GM23338 (cell line): Measurements from ENCODE around the gene TMSB15A. TPM values are rescaled to one million over a fixed set of nuclear protein-coding genes. Genes with fewer than 3 reads are reported as not detected.
A peak's percentile ranks its signal among the peaks of the same experiment; 100 is the strongest.

Experiments
- ATAC-seq: fragments of 200-7000 bp; cut with Tn5 transposase; 3 replicates; pipeline ENCODE4 v1.9.1; 2020
- DNase-seq: peaks from one replicate; pipeline ENCODE4 v3.0.0-alpha.2; 2015; ENCODE audit warnings: low spot score
- H2AFZ ChIP-seq: fragments of 200-600 bp; sonication (generic); 2 replicates; pipeline ENCODE4 v1.8.0; 2016; ENCODE audit warnings: antibody characterized with exemption, mild to moderate bottlenecking, moderate library complexity
- H3F3A ChIP-seq: fragments of 200-600 bp; sonication (generic); replicated peaks from 2 replicates; pipeline ENCODE4 v1.8.0; 2017; ENCODE audit warnings: antibody characterized with exemption, mixed run types, low read depth
- H3K27ac ChIP-seq: fragments of 200-600 bp; sonication (generic); 2 replicates; pipeline ENCODE4 v1.6.1; 2016; ENCODE audit warnings: low read depth
- H3K27me3 ChIP-seq: fragments of 200-600 bp; sonication (generic); 2 replicates; pipeline ENCODE4 v1.8.0; 2016; ENCODE audit warnings: mild to moderate bottlenecking, mixed run types, moderate library complexity; ENCODE audit not compliant: insufficient read depth
- H3K36me3 ChIP-seq: fragments of 200-600 bp; sonication (generic); 2 replicates; pipeline ENCODE4 v1.8.0; 2016; ENCODE audit warnings: mild to moderate bottlenecking; ENCODE audit not compliant: insufficient read depth
- H3K4me1 ChIP-seq: fragments of 200-600 bp; sonication (generic); 2 replicates; pipeline ENCODE4 v1.8.0; 2016; ENCODE audit warnings: mild to moderate bottlenecking, moderate library complexity; ENCODE audit not compliant: insufficient read depth
- H3K4me2 ChIP-seq: fragments of 200-600 bp; sonication (generic); 2 replicates; pipeline ENCODE4 v1.7.1; 2017; ENCODE audit warnings: mixed run types
- H3K4me3 ChIP-seq: fragments of 200-600 bp; sonication (generic); 2 replicates; pipeline ENCODE4 v1.6.1; 2016; ENCODE audit warnings: mixed run types
- H3K79me2 ChIP-seq: fragments of 200-600 bp; sonication (generic); replicated peaks from 2 replicates; pipeline ENCODE4 v1.8.0; 2017; ENCODE audit warnings: mild to moderate bottlenecking; ENCODE audit not compliant: insufficient read depth
- H3K9me2 ChIP-seq: fragments of 200-600 bp; sonication (generic); 2 replicates; pipeline ENCODE4 v1.8.0; 2017; ENCODE audit not compliant: insufficient read depth
- H4K20me1 ChIP-seq: fragments of 200-600 bp; sonication (generic); replicated peaks from 2 replicates; pipeline ENCODE4 v1.8.0; 2017; ENCODE audit warnings: mild to moderate bottlenecking; ENCODE audit not compliant: insufficient read depth
- H3K27ac Mint-ChIP-seq: 2 replicates; pipeline ENCODE4 v1.8.0; 2020; ENCODE audit warnings: inconsistent platforms, mild to moderate bottlenecking, moderate library complexity, mixed read lengths
- H3K27me3 Mint-ChIP-seq: 3 replicates; pipeline ENCODE4 v1.8.0; 2022; ENCODE audit warnings: low read depth, mild to moderate bottlenecking, moderate library complexity, mixed read lengths, inconsistent platforms; ENCODE audit not compliant: insufficient read depth, poor library complexity
- H3K36me3 Mint-ChIP-seq: 3 replicates; pipeline ENCODE4 v1.8.0; 2021; ENCODE audit warnings: low read depth, mild to moderate bottlenecking, inconsistent platforms, moderate library complexity, mixed read lengths
- H3K4me1 Mint-ChIP-seq: 3 replicates; pipeline ENCODE4 v1.8.0; 2020; ENCODE audit warnings: mild to moderate bottlenecking, inconsistent platforms, mixed read lengths
- H3K4me3 Mint-ChIP-seq: 3 replicates; pipeline ENCODE4 v1.8.0; 2021; ENCODE audit warnings: moderate library complexity, mild to moderate bottlenecking, inconsistent platforms, mixed read lengths
- H3K9me3 Mint-ChIP-seq: 3 replicates; pipeline ENCODE4 v1.8.0; 2020; ENCODE audit warnings: moderate library complexity, mild to moderate bottlenecking, inconsistent platforms, mixed read lengths
- CREB1 ChIP-seq: fragments of 250-450 bp; sonication (Bioruptor Pico); IDR thresholded peaks from 2 replicates; pipeline ENCODE4 v1.5.0; 2020; ENCODE audit warnings: low read depth, mild to moderate bottlenecking, moderate library complexity
- EZH2 ChIP-seq: fragments of 200-600 bp; sonication (generic); IDR thresholded peaks from one replicate; pipeline ENCODE4 v1.8.0; 2017; ENCODE audit warnings: antibody characterized with exemption, mild to moderate bottlenecking, low read depth; ENCODE audit not compliant: unreplicated experiment
- EZH2phosphoT487 ChIP-seq: fragments of 200-600 bp; sonication (generic); IDR thresholded peaks from one replicate; pipeline ENCODE4 v1.8.1; 2018; ENCODE audit warnings: antibody characterized with exemption; ENCODE audit not compliant: unreplicated experiment
- NANOG ChIP-seq: IDR thresholded peaks from 2 replicates; pipeline ENCODE4 v1.6.1; 2016; ENCODE audit warnings: antibody characterized with exemption, borderline replicate concordance
- POLR2AphosphoS5 ChIP-seq: IDR thresholded peaks from 2 replicates; pipeline ENCODE4 v1.6.1; 2016; ENCODE audit warnings: antibody characterized with exemption, low read depth
- STAT1 ChIP-seq: IDR thresholded peaks from one replicate; pipeline ENCODE4 v1.6.1; 2016; ENCODE audit warnings: antibody characterized with exemption; ENCODE audit not compliant: unreplicated experiment
- ZNF114 ChIP-seq: fragments of 250-450 bp; sonication (Bioruptor Pico); IDR thresholded peaks from 2 replicates; pipeline ENCODE4 v1.5.0; 2020; ENCODE audit warnings: mild to moderate bottlenecking, moderate library complexity
- ZNF331 ChIP-seq: fragments of 250-450 bp; sonication (Bioruptor Pico); IDR thresholded peaks from 2 replicates; pipeline ENCODE4 v1.5.0; 2020; ENCODE audit warnings: low read depth, mild to moderate bottlenecking, moderate library complexity
- polyA plus RNA-seq: library from polyadenylated mRNA; unstranded; fragments of >200 nt; fragmentation: Nextera tagmentation; extraction: Ambion mirVana; gene quantifications from 2 replicates; pipeline ENCODE4 v1.2.1, GENCODE V29; 2016
- total RNA-seq: library from RNA; depleted of rRNA; stranded (reverse); fragments of >200 nt; shearing (Covaris generic); gene quantifications from 2 replicates; pipeline ENCODE4 v1.2.3, GENCODE V29; 2014
- TF ChIP-seq, protein P1 (sequence below), 2 experiments: fragments of 200-600 bp in 1 of 2; sonication (generic) in 1 of 2; conservative IDR thresholded peaks; 2 replicates each; pipeline versions ENCODE4 v1.5.1 to v1.6.1; 2016 to 2017; ENCODE audit warnings: antibody characterized with exemption in 2 of 2, low read depth in 2 of 2, mild to moderate bottlenecking in 2 of 2, moderate library complexity in 1 of 2
- TF ChIP-seq, protein P2 (sequence below): fragments of 250-450 bp; sonication (Bioruptor Pico); IDR thresholded peaks from 2 replicates; pipeline ENCODE4 v1.5.0; 2020; ENCODE audit warnings: mild to moderate bottlenecking, moderate library complexity
- TF ChIP-seq, protein P3 (sequence below): IDR thresholded peaks from one replicate; pipeline ENCODE4 v1.6.1; 2018; ENCODE audit warnings: antibody characterized with exemption; ENCODE audit not compliant: unreplicated experiment
- TF ChIP-seq, protein P4 (sequence below): IDR thresholded peaks from 2 replicates; pipeline ENCODE4 v1.6.1; 2016; ENCODE audit warnings: antibody characterized with exemption

The TMSB15A gene
- total and polyA plus RNA-seq, 2 experiments from 2014 or later: 81.3 to 230 TPM

DNA sequence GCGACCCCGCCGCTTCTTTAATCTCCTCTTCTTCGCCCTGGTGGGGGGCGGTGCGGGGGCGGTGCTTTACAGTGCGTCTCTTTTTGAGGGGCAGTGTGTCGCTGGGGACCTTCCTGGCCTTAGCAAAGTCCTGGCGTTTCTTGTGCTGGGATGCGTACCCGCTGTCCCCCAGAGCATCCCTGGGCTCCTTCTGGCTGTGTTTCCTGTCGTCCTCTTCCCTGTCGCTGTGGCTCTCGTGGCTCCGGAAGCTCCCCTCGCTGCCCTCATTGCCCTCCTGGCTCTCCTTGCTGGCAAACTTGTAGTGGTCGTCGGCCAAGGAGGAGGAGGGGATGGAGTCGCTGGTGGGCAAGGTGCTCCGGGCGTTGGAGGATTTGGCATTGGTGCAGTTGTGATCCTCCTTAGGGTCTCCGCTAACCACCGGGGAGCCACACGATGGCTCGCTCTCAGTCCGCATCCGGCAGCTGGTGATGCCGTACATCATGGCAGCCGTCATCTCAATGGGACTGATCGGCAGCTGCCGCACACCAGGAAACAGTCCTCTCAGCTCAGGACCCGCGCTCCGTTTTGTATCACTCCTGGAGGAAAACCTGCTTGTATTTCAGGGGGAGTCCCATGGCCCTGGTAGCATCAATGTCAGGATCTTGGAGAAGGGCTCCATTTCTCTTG is 30.4 kb upstream of the TMSB15A start:
- Histone ChIP-seq H3F3A (no peaks in the 10 kb centered on the region), H3K9me2 (no peaks in the 10 kb centered on the region), H3K27ac (no peak overlapping the region), H3K27me3 (peaks cover 14% of the 10 kb centered on the region; the same call in 1 of the 2 replicates), H3K4me2 (no peak overlapping the region), H2AFZ (no peak overlapping the region), H3K4me1 (peaks cover 8% of the 10 kb centered on the region), H3K4me3 (0 out of 2 replicates have a peak overlapping the region, but pooled peaks have one; percentile 28), H3K36me3 (no peaks in the 10 kb centered on the region), H3K79me2 (no peaks in the 10 kb centered on the region), H4K20me1 (no peaks in the 10 kb centered on the region)
- H3K36me3 Mint-ChIP-seq: no peaks in the 10 kb centered on the region
- peaks cover 7% of the 10 kb centered on the region; the same call in 2 of the 3 replicates for H3K4me1 Mint-ChIP-seq
- no peaks in the 10 kb centered on the region for H3K9me3 Mint-ChIP-seq
- H3K4me3 Mint-ChIP-seq: peak overlapping the region; percentile 38; the same call in 1 of the 3 replicates
- no peaks in the 10 kb centered on the region for H3K27me3 Mint-ChIP-seq
- H3K27ac Mint-ChIP-seq: no peak overlapping the region
- TF ChIP-seq ZNF114 (no peak), STAT1 (no peak), ZNF331 (CRISPR knock-in tag) (no peak), POLR2AphosphoS5 (no peak), CREB1 (CRISPR knock-in tag) (no peak), EZH2 (no peak), NANOG (no peak), EZH2phosphoT487 (no peak)
- TF ChIP-seq, protein P1, sequence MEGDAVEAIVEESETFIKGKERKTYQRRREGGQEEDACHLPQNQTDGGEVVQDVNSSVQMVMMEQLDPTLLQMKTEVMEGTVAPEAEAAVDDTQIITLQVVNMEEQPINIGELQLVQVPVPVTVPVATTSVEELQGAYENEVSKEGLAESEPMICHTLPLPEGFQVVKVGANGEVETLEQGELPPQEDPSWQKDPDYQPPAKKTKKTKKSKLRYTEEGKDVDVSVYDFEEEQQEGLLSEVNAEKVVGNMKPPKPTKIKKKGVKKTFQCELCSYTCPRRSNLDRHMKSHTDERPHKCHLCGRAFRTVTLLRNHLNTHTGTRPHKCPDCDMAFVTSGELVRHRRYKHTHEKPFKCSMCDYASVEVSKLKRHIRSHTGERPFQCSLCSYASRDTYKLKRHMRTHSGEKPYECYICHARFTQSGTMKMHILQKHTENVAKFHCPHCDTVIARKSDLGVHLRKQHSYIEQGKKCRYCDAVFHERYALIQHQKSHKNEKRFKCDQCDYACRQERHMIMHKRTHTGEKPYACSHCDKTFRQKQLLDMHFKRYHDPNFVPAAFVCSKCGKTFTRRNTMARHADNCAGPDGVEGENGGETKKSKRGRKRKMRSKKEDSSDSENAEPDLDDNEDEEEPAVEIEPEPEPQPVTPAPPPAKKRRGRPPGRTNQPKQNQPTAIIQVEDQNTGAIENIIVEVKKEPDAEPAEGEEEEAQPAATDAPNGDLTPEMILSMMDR (conservative IDR thresholded peaks at IDR 0.05; ENCODE audit: low read depth in 2 of 2): no peak
- TF ChIP-seq, protein P2, sequence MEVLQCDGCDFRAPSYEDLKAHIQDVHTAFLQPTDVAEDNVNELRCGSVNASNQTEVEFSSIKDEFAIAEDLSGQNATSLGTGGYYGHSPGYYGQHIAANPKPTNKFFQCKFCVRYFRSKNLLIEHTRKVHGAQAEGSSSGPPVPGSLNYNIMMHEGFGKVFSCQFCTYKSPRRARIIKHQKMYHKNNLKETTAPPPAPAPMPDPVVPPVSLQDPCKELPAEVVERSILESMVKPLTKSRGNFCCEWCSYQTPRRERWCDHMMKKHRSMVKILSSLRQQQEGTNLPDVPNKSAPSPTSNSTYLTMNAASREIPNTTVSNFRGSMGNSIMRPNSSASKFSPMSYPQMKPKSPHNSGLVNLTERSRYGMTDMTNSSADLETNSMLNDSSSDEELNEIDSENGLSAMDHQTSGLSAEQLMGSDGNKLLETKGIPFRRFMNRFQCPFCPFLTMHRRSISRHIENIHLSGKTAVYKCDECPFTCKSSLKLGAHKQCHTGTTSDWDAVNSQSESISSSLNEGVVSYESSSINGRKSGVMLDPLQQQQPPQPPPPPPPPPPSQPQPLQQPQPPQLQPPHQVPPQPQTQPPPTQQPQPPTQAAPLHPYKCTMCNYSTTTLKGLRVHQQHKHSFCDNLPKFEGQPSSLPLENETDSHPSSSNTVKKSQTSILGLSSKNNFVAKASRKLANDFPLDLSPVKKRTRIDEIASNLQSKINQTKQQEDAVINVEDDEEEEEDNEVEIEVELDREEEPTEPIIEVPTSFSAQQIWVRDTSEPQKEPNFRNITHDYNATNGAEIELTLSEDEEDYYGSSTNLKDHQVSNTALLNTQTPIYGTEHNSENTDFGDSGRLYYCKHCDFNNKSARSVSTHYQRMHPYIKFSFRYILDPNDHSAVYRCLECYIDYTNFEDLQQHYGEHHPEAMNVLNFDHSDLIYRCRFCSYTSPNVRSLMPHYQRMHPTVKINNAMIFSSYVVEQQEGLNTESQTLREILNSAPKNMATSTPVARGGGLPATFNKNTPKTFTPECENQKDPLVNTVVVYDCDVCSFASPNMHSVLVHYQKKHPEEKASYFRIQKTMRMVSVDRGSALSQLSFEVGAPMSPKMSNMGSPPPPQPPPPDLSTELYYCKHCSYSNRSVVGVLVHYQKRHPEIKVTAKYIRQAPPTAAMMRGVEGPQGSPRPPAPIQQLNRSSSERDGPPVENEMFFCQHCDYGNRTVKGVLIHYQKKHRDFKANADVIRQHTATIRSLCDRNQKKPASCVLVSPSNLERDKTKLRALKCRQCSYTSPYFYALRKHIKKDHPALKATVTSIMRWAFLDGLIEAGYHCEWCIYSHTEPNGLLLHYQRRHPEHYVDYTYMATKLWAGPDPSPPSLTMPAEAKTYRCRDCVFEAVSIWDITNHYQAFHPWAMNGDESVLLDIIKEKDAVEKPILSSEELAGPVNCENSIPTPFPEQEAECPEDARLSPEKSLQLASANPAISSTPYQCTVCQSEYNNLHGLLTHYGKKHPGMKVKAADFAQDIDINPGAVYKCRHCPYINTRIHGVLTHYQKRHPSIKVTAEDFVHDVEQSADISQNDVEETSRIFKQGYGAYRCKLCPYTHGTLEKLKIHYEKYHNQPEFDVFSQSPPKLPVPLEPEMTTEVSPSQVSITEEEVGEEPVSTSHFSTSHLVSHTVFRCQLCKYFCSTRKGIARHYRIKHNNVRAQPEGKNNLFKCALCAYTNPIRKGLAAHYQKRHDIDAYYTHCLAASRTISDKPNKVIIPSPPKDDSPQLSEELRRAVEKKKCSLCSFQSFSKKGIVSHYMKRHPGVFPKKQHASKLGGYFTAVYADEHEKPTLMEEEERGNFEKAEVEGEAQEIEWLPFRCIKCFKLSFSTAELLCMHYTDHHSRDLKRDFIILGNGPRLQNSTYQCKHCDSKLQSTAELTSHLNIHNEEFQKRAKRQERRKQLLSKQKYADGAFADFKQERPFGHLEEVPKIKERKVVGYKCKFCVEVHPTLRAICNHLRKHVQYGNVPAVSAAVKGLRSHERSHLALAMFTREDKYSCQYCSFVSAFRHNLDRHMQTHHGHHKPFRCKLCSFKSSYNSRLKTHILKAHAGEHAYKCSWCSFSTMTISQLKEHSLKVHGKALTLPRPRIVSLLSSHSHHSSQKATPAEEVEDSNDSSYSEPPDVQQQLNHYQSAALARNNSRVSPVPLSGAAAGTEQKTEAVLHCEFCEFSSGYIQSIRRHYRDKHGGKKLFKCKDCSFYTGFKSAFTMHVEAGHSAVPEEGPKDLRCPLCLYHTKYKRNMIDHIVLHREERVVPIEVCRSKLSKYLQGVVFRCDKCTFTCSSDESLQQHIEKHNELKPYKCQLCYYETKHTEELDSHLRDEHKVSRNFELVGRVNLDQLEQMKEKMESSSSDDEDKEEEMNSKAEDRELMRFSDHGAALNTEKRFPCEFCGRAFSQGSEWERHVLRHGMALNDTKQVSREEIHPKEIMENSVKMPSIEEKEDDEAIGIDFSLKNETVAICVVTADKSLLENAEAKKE (CRISPR knock-in tag): no peak
- TF ChIP-seq, protein P3, sequence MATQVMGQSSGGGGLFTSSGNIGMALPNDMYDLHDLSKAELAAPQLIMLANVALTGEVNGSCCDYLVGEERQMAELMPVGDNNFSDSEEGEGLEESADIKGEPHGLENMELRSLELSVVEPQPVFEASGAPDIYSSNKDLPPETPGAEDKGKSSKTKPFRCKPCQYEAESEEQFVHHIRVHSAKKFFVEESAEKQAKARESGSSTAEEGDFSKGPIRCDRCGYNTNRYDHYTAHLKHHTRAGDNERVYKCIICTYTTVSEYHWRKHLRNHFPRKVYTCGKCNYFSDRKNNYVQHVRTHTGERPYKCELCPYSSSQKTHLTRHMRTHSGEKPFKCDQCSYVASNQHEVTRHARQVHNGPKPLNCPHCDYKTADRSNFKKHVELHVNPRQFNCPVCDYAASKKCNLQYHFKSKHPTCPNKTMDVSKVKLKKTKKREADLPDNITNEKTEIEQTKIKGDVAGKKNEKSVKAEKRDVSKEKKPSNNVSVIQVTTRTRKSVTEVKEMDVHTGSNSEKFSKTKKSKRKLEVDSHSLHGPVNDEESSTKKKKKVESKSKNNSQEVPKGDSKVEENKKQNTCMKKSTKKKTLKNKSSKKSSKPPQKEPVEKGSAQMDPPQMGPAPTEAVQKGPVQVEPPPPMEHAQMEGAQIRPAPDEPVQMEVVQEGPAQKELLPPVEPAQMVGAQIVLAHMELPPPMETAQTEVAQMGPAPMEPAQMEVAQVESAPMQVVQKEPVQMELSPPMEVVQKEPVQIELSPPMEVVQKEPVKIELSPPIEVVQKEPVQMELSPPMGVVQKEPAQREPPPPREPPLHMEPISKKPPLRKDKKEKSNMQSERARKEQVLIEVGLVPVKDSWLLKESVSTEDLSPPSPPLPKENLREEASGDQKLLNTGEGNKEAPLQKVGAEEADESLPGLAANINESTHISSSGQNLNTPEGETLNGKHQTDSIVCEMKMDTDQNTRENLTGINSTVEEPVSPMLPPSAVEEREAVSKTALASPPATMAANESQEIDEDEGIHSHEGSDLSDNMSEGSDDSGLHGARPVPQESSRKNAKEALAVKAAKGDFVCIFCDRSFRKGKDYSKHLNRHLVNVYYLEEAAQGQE: no peak
- TF ChIP-seq, protein P4, sequence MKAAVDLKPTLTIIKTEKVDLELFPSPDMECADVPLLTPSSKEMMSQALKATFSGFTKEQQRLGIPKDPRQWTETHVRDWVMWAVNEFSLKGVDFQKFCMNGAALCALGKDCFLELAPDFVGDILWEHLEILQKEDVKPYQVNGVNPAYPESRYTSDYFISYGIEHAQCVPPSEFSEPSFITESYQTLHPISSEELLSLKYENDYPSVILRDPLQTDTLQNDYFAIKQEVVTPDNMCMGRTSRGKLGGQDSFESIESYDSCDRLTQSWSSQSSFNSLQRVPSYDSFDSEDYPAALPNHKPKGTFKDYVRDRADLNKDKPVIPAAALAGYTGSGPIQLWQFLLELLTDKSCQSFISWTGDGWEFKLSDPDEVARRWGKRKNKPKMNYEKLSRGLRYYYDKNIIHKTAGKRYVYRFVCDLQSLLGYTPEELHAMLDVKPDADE: no peak
- peak; percentile 53 for ATAC-seq
- no peak for DNase-seq
